HG02970 (cell line): Measurements from ENCODE around the gene EIF5.

ENCODE experiments used
- ATAC-seq: cut with Tn5 transposase; IDR thresholded peaks from one replicate; pipeline ENCODE4 v1.9.1; 2021; ENCODE audit warnings: mild to moderate bottlenecking, moderate library complexity, moderate number of reproducible peaks; ENCODE audit not compliant: unreplicated experiment, low FRiP score

EIF5 gene

DNA sequence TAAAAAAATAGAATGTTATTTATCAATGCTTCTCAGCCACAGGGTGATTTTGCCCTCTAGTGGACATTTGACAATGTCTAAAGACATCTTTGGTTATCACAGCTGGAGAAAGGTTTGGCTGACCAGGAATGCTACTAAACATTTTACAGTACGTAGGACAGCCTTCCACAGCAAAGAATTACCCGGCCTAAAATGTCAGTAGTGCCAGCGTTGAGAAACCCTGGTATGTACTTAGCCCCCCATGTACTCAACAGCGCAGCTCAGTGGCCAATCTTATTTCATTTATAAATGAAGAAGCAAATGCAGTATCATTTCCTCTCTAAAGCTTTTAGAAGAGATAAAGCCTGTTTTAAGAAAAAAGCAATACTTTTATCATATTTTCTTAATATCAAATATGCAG, 57.0 kb downstream of the EIF5 start:
- no peak for ATAC-seq

DNA sequence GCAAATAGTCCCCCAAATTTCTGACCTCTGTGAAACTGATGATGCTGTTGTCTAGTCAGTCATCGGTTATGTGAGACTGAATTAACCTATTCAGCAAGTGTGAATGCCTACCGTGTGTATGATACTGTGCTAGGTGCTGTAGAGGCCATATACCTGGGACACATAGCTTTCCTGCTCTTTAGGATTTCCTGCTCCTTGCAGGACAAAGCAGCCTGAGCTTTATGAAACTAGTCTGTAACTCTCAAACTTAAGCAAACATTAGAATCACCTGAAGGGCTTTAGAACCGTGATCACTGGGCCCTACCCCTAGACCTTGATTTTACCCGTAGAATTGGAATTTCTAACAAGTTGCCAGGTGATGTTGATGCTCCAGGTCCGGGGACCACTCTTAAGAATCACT, 58.1 kb downstream of the EIF5 start:
- ATAC-seq, result no peak

DNA sequence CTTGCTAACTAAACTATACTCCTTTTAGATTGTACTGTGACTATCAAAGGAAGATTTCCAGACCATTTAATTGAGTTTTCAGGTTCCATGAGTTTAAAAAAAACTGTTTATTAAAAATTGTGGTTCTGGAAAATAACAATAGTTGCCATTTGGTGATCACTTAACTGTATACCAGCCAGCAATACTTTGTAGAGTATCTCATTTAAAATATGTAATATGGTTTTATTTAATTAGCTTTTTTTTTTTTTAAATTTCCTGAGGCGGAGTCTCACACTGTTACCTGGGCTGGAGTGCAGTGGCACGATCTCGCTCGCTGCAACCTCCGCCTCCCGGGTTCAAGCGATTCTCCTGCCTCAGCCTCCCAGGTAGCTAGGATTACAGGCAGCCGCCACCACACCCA, 58.5 kb downstream of the EIF5 start:
- ATAC-seq, result no peak

DNA sequence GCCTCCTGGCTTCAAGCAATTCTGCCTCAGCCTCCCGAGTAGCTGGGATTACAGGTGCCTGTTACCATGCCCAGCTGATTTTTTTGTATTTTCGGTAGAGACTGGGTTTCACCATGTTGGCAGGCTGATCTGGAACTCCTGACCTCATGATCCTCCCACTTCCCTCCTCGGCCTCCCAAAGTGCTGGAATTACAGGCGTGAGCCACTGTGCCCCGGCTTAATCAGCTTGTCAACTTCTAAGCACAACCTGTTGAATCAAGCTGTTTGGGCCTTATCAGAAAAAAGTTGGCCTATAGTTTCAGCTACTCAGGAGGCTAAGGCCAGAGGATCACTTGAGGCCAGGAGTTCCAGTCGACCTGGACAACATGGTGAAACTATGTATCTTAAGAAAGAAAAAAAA, 59.0 kb downstream of the EIF5 start:
- ATAC-seq, result no peak

DNA sequence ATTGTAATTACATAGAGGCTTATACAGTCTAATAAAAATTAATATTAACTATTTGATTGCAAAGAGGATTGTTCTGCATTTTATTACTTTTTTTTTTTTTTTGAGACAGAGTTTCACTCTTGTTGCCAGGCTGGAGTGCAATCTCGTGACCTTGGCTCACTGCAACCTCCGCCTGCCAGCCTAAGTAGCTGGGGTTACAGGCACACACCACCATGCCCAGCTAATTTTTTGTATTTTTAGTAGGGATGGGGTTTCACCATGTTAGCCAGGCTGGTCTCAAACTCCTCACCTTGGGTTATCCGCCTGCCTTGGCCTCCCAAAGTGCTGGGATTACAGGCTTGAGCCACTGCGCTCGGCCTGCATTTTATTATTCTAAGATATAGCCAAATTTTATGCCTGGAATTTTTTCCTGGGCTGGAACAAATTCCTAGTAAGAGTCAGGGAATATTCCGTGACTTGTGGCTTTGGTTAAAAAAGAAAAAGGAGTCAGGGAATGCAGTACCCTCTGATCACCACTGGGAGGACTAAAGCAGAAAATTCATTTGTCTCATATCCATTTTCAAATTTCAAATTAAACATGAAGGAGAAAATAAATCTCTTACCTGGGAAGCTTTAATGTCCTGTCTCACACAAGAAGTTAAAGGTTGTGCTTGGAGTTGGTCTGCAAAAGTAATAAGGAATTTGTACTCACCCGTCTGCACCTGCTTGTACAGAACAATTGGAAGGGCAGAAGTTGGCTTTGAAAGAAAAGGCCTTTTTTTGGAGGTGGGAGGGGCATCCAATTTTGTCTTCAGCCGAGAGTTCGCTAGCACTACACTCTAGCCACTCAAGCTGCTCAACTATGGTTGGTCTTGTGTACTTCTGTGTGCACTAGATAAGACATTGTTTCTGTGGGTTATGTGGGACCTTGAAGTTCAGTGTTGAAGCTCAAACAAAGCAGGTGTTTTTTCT, 59.9 kb downstream of the EIF5 start:
- ATAC-seq, result no peak
